Measurements from ENCODE around the gene SGCA.

Gene SGCA

DNA sequence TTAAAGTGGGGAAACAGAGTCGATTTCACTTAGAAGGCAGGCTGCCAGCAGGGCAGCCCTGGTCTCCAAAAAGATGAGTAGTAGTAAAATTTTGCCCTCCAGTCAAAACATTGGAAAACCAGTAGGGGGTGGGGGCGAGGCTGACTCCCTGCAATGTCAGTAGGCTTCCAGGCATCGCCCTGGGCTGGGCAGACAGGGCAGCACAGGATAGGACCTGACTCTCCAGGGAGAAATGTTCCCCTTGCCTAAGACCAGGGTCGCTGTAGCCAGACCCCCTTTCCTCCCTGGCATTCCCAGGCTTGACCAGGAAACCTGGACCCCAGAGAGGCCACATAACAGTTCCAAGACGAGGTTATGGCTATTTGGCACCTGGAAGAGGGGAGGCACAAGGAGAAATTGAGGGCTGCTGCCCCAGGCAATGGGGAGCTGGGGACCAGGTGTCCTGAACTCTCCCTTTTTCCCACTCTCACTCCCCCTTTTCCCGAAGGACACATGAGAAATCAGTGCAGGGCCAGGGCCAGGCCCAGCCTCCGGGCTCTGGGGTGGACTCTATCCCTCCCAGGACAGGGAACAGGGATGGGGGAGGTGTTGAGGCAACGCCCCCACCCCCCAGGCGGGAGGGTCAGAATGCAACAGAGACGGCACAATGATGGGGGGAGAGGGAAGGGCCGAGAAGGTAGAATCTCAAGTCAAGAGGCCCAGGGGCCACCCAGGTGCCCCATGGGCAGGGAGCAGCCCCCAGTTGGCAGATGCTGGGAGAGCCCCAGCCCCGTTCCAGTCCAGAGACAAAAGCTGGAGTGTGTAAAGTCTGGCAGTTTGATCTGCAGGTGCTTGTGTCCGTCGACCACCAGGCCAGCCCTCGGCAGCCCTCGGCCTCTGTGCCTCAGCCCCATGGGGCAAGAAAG, 31.3 kb upstream of the SGCA start:
- DNase-seq: no peak

DNA sequence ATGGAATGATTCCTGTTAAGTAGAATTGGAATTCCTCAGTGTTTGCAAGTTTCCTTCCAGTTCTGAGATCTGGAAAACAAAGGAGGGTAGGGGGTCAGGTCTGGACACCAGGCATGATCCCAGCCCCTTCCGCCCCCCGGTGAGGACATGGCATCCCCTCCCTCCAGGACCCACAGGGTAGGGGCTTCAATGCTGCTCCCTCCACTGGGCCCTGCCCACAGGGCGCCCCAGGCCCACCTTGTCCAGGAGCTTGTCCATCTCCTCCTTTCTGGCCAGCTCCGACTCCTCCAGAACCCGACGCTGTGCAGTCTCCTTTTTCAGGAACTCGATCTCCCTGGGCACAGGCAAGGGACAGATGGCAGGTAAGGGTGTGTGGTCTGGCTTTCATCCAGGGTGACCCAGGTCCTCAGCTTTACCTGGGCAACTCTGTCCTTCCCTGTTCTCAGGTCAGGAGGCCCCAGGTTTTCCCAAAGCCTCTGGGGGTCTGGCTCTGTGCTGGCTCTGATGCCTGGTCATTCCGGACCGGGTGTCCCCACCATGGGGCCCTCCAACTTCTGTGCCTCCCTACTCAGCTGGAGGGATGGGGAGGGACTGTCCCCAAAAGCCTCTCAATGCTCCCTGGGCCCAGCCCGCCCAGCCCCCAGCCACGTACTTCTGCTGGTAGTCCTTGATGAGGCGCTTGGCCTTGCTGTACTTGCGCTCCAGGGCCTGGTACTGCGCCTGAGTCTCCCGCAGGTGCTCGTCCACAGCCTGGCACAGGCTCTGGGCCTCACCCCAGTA, 30.3 kb upstream of the SGCA start:
- no peak for DNase-seq

- DNase-seq: no peak
These were observed 29.6 kb upstream of the SGCA start for GRCh38 chr17:50136096-50136687.

DNA sequence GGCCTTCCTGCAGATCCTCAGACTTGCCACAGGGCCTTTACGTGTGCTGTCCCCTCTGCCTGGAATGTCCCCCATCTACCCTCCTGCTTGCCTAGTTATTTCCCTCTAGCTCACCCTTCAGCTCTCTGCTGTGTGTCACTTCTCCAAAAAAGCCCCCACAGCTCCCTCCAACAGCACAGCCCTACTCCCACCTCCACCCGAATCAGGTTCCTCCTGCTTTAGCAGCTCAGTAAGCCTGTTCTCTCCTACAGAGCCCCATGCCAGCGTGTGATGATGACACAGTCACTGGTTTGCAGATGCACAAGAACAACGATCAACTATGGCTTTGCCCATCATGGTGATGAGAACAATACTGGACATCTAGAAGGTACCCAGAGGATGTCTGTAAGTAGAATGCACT, 28.8 kb upstream of the SGCA start:
- no peak for DNase-seq

DNA sequence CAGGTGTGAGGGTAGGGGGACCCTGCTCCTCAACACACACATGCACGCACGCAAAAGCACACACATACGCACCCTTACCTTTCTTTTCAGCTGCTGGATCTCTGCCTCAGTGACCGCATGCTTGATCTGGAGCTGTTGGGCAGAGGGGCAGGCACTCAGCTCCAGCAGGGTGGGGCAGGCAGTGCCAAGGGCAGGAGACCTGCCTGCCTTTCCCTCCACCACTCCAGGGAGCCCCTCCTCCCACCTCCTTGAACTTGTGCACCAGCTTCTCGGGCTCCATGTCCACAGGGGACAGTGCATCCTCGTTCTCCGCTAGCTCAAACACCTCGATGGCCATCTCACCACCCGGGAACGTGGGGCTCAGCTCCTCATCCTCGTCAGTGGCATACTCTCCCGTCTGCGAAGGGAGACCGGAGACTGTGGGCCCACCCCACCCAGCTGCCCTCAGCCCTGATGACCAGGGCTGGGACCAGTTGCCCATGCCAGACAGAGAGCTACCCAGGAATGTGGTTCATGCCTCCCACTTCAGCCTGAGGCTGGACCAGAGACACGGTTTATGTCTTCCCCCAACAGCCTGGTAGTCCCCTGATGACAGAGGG, 26.5 kb upstream of the SGCA start:
- DNase-seq: no peak

DNA sequence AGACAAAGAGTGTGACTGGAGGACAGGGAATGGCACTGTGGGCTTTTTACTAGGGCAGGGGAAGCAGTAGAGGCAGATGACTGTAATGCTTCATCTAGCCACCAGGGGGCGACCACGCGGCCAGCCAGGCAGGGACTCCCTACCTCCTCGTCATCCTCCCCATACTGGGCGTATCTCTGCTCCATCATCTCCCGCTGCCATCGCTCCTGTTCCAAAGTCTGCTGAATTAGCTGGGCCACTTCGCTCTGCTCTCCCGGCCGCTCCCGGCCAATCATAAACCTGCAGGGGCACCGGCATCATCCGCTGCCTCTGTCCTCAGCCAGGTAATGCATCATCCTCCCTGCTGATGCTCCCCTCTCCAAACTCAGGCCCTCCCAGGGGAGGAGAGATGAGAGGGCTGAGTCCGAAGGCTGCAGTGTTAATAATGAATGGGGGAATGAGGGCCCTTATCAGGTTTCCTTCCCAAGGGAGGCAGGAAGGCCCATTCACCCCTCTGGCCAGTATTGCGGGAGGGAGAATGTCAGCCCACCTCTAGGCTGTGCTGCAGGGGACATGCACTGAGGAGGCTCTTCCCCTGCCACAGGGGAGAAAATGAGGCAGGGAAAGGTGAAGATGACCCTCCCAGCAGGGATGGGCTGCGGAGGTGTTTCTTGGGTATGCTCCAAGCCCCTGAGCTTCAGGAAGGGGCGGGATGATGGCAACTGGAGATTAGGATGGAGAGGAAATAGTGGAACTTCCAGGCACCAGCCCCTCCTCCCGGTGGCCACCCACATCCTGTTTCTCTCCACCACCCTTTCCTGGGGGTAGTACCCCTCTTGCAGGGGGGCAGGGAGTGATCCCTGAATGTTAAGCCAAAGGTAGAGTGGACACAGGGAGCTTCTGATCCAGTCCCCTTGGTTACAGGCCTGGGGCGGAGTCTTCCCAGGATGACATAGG, 25.6 kb upstream of the SGCA start:
- DNase-seq: peak; percentile 85

- DNase-seq: no peak
These were observed 24.6 kb upstream of the SGCA start for GRCh38 chr17:50141026-50141744.

GRCh38 chr17:50141745-50142110, 24.1 kb upstream of the SGCA start:
- DNase-seq: no peak

- DNase-seq: no peak
These were observed 22.2 kb upstream of the SGCA start for GRCh38 chr17:50143461-50144176.

GRCh38 chr17:50144355-50144754, 21.4 kb upstream of the SGCA start:
- DNase-seq: no peak

- no peak for DNase-seq
These were observed 20.8 kb upstream of the SGCA start for GRCh38 chr17:50144845-50145531.

DNA sequence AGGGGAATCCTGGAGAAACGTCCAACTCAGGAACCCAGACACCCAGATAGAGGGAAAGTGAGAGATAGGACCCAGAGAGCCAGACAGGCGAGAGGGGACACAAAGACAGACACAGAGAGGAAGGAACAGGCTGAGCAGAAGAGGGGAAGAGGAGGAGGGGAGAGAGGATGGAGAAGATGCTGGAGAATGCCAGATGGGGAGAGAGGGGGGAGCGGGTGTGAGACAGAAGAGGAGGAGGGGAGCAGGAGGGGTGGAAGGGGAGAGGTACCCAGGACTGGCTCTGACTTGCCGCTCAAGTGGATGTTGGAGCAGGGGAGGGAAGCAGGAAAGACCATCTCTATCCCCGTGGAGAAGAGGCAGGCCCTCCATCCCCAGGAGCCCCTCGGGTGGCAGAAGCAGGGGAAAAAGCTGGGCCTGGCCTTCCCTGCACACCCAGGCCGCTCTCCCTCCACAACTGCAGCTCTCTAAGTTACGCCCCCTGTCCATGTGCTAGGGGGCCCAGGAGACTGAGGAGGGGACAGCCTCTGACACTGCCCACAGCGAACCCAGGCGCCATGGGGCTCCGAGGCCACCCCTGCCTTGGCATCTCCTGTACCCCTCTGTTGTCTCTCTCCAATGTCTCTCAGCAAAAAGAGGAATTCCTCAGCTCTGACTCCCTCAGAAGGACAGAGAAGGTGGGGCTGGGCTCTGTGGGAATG, 20.1 kb upstream of the SGCA start:
- DNase-seq: no peak

GRCh38 chr17:50146230-50146926, 19.4 kb upstream of the SGCA start:
- peak in 1 of 2 donors; percentile 37 for DNase-seq

DNA sequence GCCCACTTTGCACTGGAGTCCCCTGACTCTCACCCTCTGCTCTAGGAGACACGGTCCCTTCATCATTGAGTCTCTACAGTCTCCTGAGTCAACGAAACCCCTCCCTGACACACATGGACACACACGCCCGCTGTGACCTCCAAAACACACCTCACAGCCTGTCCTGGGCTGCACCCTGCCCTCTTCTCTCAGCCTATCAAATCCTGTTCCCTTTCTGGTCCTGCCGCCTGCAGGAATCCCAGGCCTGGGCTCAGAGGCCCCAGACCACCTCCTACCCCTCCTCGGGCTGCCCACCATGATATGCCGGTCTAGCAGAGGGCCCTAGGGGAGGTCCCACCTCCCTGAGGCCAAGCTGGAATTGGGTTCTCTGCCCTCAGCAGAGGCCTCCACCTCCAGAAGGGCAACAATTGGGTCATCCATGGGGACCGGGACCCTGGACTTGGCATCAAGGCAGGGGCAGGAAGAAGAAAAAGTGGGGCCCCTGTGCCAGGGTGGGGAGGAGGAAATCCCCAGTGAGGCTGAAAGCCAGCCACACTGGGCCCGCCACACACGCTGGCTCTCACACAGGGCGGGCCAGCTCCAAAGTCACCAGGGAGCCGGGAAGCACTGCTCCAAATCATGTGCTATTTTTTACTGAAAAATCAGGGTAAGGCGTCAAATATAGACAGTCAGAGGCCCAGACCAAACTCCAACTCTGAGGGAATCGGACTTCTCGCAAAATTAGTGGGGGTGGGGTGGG, 18.7 kb upstream of the SGCA start:
- no peak for DNase-seq

GRCh38 chr17:50147841-50148225, 18.0 kb upstream of the SGCA start:
- no peak for DNase-seq

- DNase-seq: peak; percentile 81 to 82
These were observed 17.3 kb upstream of the SGCA start for GRCh38 chr17:50148226-50149090.

DNA sequence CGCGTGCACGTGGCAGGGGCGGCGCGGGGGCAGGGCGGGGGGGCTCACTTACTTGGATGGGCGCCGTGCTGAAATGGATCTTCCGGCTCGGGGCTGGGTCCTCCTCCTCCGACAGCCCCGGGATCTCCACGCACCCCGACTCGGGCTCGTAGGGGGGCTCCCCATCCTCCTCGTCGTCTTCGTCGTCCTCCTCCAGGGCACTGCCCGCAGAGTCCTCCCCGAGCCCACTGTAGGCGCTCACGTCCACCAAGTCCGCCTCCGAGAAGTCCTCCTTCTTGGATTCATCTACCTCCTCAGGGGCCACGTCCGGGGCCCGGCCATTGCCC, 16.8 kb upstream of the SGCA start:
- DNase-seq: no peak

Data from stimulated activated CD4-positive, alpha-beta T cell treated with anti-CD3 and anti-CD28 coated beads, Interleukin-2, amount 100 ng/mL, for 24 hours (primary cell).